HepG2 (cell line): ENCODE results near the gene CASZ1. TPM values are rescaled to one million over a fixed set of nuclear protein-coding genes. Genes with fewer than 3 reads are reported as not detected.

Experiments
- CBX2 ChIP-seq, 2 experiments: fragments of 200-600 bp in 1 of 2; sonication (generic); formaldehyde crosslinking in 1 of 2; IDR thresholded peaks; 2 replicates each; pipeline versions ENCODE4 v1.7.0 to v1.8.1; 2018 to 2022; ENCODE audit warnings: low read depth in 2 of 2, low read length in 1 of 2, mild to moderate bottlenecking in 1 of 2, missing genetic modification reagents in 1 of 2
- CENPX ChIP-seq: sonication (generic); formaldehyde crosslinking; IDR thresholded peaks from 2 replicates; pipeline ENCODE4 v1.9.0; 2021; ENCODE audit warnings: mild to moderate bottlenecking, missing genetic modification reagents, moderate library complexity
- ELF1 ChIP-seq: sonication (generic); formaldehyde crosslinking; IDR thresholded peaks from 2 replicates; pipeline ENCODE4 v1.4.0; 2020; ENCODE audit warnings: missing genetic modification reagents
- ELK4 ChIP-seq: sonication (generic); formaldehyde crosslinking; IDR thresholded peaks from 2 replicates; pipeline ENCODE4 v1.9.0; 2021; ENCODE audit warnings: missing genetic modification reagents, borderline replicate concordance
- ESRRA ChIP-seq: sonication (generic); formaldehyde crosslinking; IDR thresholded peaks from 2 replicates; pipeline ENCODE4 v1.5.1; 2020; ENCODE audit warnings: mild to moderate bottlenecking, low read depth, missing genetic modification reagents
- FOXC1 ChIP-seq: sonication (generic); formaldehyde crosslinking; IDR thresholded peaks from 2 replicates; pipeline ENCODE4 v1.8.0; 2022; ENCODE audit warnings: mild to moderate bottlenecking, missing genetic modification reagents, borderline replicate concordance
- GATAD2A ChIP-seq: IDR thresholded peaks from 2 replicates; pipeline ENCODE4 v1.6.1; 2016
- HDAC2 ChIP-seq: sonication (generic); formaldehyde crosslinking; IDR thresholded peaks from 2 replicates; pipeline ENCODE4 v1.4.0; 2020; ENCODE audit warnings: missing genetic modification reagents
- HES4 ChIP-seq: sonication (generic); formaldehyde crosslinking; IDR thresholded peaks from 2 replicates; pipeline ENCODE4 v1.9.0; 2021; ENCODE audit warnings: mild to moderate bottlenecking, missing genetic modification reagents, borderline replicate concordance
- MED1 ChIP-seq: sonication (generic); formaldehyde crosslinking; IDR thresholded peaks from 2 replicates; pipeline ENCODE4 v1.4.0; 2020; ENCODE audit warnings: missing genetic modification reagents
- MEF2D ChIP-seq: sonication (generic); formaldehyde crosslinking; IDR thresholded peaks from 2 replicates; pipeline ENCODE4 v1.5.1; 2020; ENCODE audit warnings: mild to moderate bottlenecking, missing genetic modification reagents
- MXD3 ChIP-seq: IDR thresholded peaks from 2 replicates; pipeline ENCODE4 v1.6.1; 2016; ENCODE audit warnings: mild to moderate bottlenecking, missing biosample characterization, missing genetic modification reagents
- POGK ChIP-seq: sonication (generic); formaldehyde crosslinking; conservative IDR thresholded peaks from 2 replicates; pipeline ENCODE4 v1.8.0; 2022; ENCODE audit warnings: mild to moderate bottlenecking, moderate library complexity, missing genetic modification reagents
- RAD21 ChIP-seq: fragments of 450-650 bp; formaldehyde crosslinking; IDR thresholded peaks from 2 replicates; pipeline ENCODE4 v1.5.0; 2020; ENCODE audit warnings: mild to moderate bottlenecking
- RBFOX2 ChIP-seq: fragments of 200-400 bp; formaldehyde crosslinking; IDR thresholded peaks from 2 replicates; pipeline ENCODE4 v1.6.1; 2017; ENCODE audit warnings: low read depth, mild to moderate bottlenecking, low read length
- RCOR2 ChIP-seq: IDR thresholded peaks from 2 replicates; pipeline ENCODE4 v1.6.1; 2016; ENCODE audit warnings: missing biosample characterization, missing genetic modification reagents
- RFX3 ChIP-seq: IDR thresholded peaks from 2 replicates; pipeline ENCODE4 v1.6.1; 2016; ENCODE audit warnings: missing biosample characterization, missing genetic modification reagents
- RXRB ChIP-seq: IDR thresholded peaks from 2 replicates; pipeline ENCODE4 v1.6.1; 2016; ENCODE audit warnings: borderline replicate concordance, missing genetic modification reagents, missing compliant biosample characterization
- SAP130 ChIP-seq: IDR thresholded peaks from 2 replicates; pipeline ENCODE4 v1.6.1; 2016; ENCODE audit warnings: low read depth
- SNAI1 ChIP-seq: sonication (generic); formaldehyde crosslinking; IDR thresholded peaks from 2 replicates; pipeline ENCODE4 v1.5.0; 2020; ENCODE audit warnings: mild to moderate bottlenecking, missing genetic modification reagents, borderline replicate concordance
- SP4 ChIP-seq: sonication (generic); formaldehyde crosslinking; IDR thresholded peaks from 2 replicates; pipeline ENCODE4 v1.8.1; 2023; ENCODE audit warnings: mild to moderate bottlenecking, missing genetic modification reagents
- SRSF1 ChIP-seq: fragments of 200-400 bp; formaldehyde crosslinking; optimal IDR thresholded peaks from 2 replicates; pipeline ENCODE3; 2017; ENCODE audit warnings: mild to moderate bottlenecking, low read depth, low read length, moderate library complexity
- ZNF136 ChIP-seq: sonication (generic); formaldehyde crosslinking; IDR thresholded peaks from 2 replicates; pipeline ENCODE4 v1.8.1; 2022; ENCODE audit warnings: low read depth, mild to moderate bottlenecking, moderate library complexity, missing genetic modification reagents
- ZNF207 ChIP-seq: fragments of 450-650 bp; IDR thresholded peaks from 2 replicates; pipeline ENCODE4 v1.6.1; 2016; ENCODE audit warnings: antibody characterized with exemption, borderline replicate concordance
- ZNF230 ChIP-seq: sonication (generic); formaldehyde crosslinking; IDR thresholded peaks from 2 replicates; pipeline ENCODE4 v1.4.0; 2020; ENCODE audit warnings: mild to moderate bottlenecking, missing genetic modification reagents
- ZNF550 ChIP-seq: sonication (generic); formaldehyde crosslinking; IDR thresholded peaks from 2 replicates; pipeline ENCODE4 v1.4.0; 2020; ENCODE audit warnings: mild to moderate bottlenecking, missing genetic modification reagents, borderline replicate concordance
- ZNF768 ChIP-seq: sonication (generic); formaldehyde crosslinking; IDR thresholded peaks from 2 replicates; pipeline ENCODE4 v1.4.0; 2020; ENCODE audit warnings: missing genetic modification reagents
- ZNF83 ChIP-seq: sonication (generic); formaldehyde crosslinking; IDR thresholded peaks from 2 replicates; pipeline ENCODE4 v1.4.0; 2020; ENCODE audit warnings: missing genetic modification reagents, mild to moderate bottlenecking, borderline replicate concordance
- ZSCAN25 ChIP-seq: sonication (generic); formaldehyde crosslinking; IDR thresholded peaks from 2 replicates; pipeline ENCODE4 v1.8.0; 2022; ENCODE audit warnings: mild to moderate bottlenecking, missing genetic modification reagents
- polyA plus RNA-seq, 8 experiments: library from polyadenylated mRNA; depleted of rRNA in 3 of 8; stranded (reverse) in 7 of 8; unstranded in 1 of 8; fragments of >200 nt; fragmentation: Illumina TruSeq in 4 of 8; extraction: Trizol in 4 of 8; gene quantifications; 2 replicates each; pipeline versions ENCODE4 v1.2.1 to v1.2.3, GENCODE V29; 2011 to 2016; ENCODE audit warnings: low read depth in 4 of 8, missing spikeins in 1 of 8, mixed read lengths in 1 of 8; ENCODE audit not compliant: insufficient read depth in 1 of 8
- total RNA-seq, 5 experiments: library from RNA; depleted of rRNA; stranded (reverse); fragments of >200 nt; fragmentation: Illumina TruSeq; extraction: Trizol; gene quantifications; 2 replicates each; pipeline ENCODE4 v1.2.3, GENCODE V29; 2016; ENCODE audit warnings: low read depth in 1 of 5

CASZ1 gene
- total and polyA plus RNA-seq, 2 of the 13 experiments (the other 11 are each of a cell fraction or from before 2014, with no cell fraction given) = 1.9 to 3.7 TPM

GRCh38 chr1:10686404-10687040, 109.9 kb downstream of the CASZ1 start (continued):
- TF ChIP-seq ZSCAN25 = peak; percentile 78; the same call in 1 of the 2 replicates
- TF ChIP-seq HDAC2 = peak; percentile 23; the same call in 1 of the 2 replicates
- TF ChIP-seq ZNF136 (CRISPR knock-in tag) = 0 out of 2 replicates have a peak, but pooled peaks have one; percentile 10
- TF ChIP-seq RAD21 (CRISPR knock-in tag) = peak; percentile 42; the same call in 1 of the 2 replicates
- TF ChIP-seq ZNF768 (CRISPR knock-in tag) = 0 out of 2 replicates have a peak, but pooled peaks have one; percentile 27
- no peak for TF ChIP-seq RBFOX2
- no peak for TF ChIP-seq ELK4
- TF ChIP-seq RCOR2 = peak; percentile 37; the same call in 1 of the 2 replicates
- 0 out of 2 replicates have a peak, but pooled peaks have one; percentile 3 for TF ChIP-seq POGK (CRISPR knock-in tag)
- 0 out of 2 replicates have a peak, but pooled peaks have one; percentile 5 for TF ChIP-seq MEF2D (CRISPR knock-in tag)
- 0 out of 2 replicates have a peak, but pooled peaks have one; percentile 31 for TF ChIP-seq ELF1
- TF ChIP-seq RXRB (CRISPR knock-in tag) = peak; percentile 77; the same call in 1 of the 2 replicates
- TF ChIP-seq HES4 (CRISPR knock-in tag) = no peak
- TF ChIP-seq CBX2 (IDR thresholded peaks at IDR 0.05; ENCODE audit: low read depth, low read length) = no peak
- TF ChIP-seq CBX2 (CRISPR knock-in tag; IDR thresholded peaks at IDR 0.05; ENCODE audit: low read depth) = no peak
- TF ChIP-seq ZNF83 (CRISPR knock-in tag) = no peak
- TF ChIP-seq MXD3 (CRISPR knock-in tag) = peak; percentile 41; the same call in 1 of the 2 replicates
- TF ChIP-seq SP4 (CRISPR knock-in tag) = no peak
- TF ChIP-seq FOXC1 (CRISPR knock-in tag) = peak; percentile 31; the same call in 1 of the 2 replicates
- TF ChIP-seq SAP130 (CRISPR knock-in tag) = peak; percentile 58
- TF ChIP-seq SNAI1 (CRISPR knock-in tag) = 0 out of 2 replicates have a peak, but pooled peaks have one; percentile 31
- TF ChIP-seq SRSF1 = peak; percentile 3
- peak; percentile 32; the same call in 1 of the 2 replicates for TF ChIP-seq ESRRA (CRISPR knock-in tag)
- peak; percentile 54; the same call in 1 of the 2 replicates for TF ChIP-seq MED1 (CRISPR knock-in tag)
- no peak for TF ChIP-seq CENPX (CRISPR knock-in tag)
- TF ChIP-seq ZNF230 = 0 out of 2 replicates have a peak, but pooled peaks have one; percentile 18
- no peak for TF ChIP-seq ZNF550 (CRISPR knock-in tag)
- no peak for TF ChIP-seq ZNF207
- TF ChIP-seq GATAD2A (CRISPR knock-in tag) = peak; percentile 50
- TF ChIP-seq RFX3 (CRISPR knock-in tag) = peak; percentile 34; the same call in 1 of the 2 replicates
